SK-N-SH treated with all-trans-retinoic acid at 6 μM for 48 hours (cell line): ENCODE data around the gene RPGRIP1.
"Not testable (repeated sequence)": the region's sequence is repeated elsewhere in the genome, so short reads cannot be mapped to it uniquely, and the experiment has no call there.

Experiments
- ATAC-seq: fragments of 200-7000 bp; cut with Tn5 transposase; 3 replicates; pipeline ENCODE4 v1.9.1; 2020; ENCODE audit warnings: mild to moderate bottlenecking, moderate library complexity
- ARNTL ChIP-seq: fragments of 450-650 bp; formaldehyde crosslinking; IDR thresholded peaks from 2 replicates; pipeline ENCODE4 v1.5.0; 2020; ENCODE audit warnings: low read depth, mild to moderate bottlenecking, moderate library complexity, borderline replicate concordance
- CREB5 ChIP-seq: fragments of 250-450 bp; sonication (Bioruptor Pico); IDR thresholded peaks from 2 replicates; pipeline ENCODE4 v1.5.1; 2020; ENCODE audit warnings: low read depth, mild to moderate bottlenecking, moderate library complexity
- CSDC2 ChIP-seq: fragments of 250-450 bp; sonication (Bioruptor Pico); IDR thresholded peaks from 2 replicates; pipeline ENCODE4 v1.5.0; 2020; ENCODE audit warnings: mild to moderate bottlenecking, moderate library complexity
- CSRNP3 ChIP-seq: fragments of 250-450 bp; sonication (Bioruptor Pico); IDR thresholded peaks from 2 replicates; pipeline ENCODE4 v1.5.1; 2021; ENCODE audit warnings: mild to moderate bottlenecking, moderate library complexity
- ESRRG ChIP-seq: fragments of 250-450 bp; sonication (Bioruptor Pico); IDR thresholded peaks from 2 replicates; pipeline ENCODE4 v1.6.1; 2021; ENCODE audit warnings: mild to moderate bottlenecking
- GLIS3 ChIP-seq: fragments of 250-450 bp; sonication (Bioruptor Pico); IDR thresholded peaks from 2 replicates; pipeline ENCODE4 v1.5.0; 2020; ENCODE audit warnings: mild to moderate bottlenecking, moderate library complexity
- ISL1 ChIP-seq: fragments of 250-450 bp; sonication (Bioruptor Pico); IDR thresholded peaks from 2 replicates; pipeline ENCODE4 v2.1.2; 2022; ENCODE audit warnings: mild to moderate bottlenecking, moderate library complexity
- OSR1 ChIP-seq: fragments of 250-450 bp; sonication (Bioruptor Pico); IDR thresholded peaks from 2 replicates; pipeline ENCODE4 v1.8.0; 2022; ENCODE audit warnings: moderate library complexity, mild to moderate bottlenecking, inconsistent platforms
- PATZ1 ChIP-seq: fragments of 250-450 bp; sonication (Bioruptor Pico); IDR thresholded peaks from 2 replicates; pipeline ENCODE4 v1.8.0; 2020; ENCODE audit warnings: mild to moderate bottlenecking, moderate library complexity, borderline replicate concordance
- POU6F1 ChIP-seq: fragments of 250-450 bp; sonication (Bioruptor Pico); IDR thresholded peaks from 2 replicates; pipeline ENCODE4 v1.8.0; 2021; ENCODE audit warnings: low read depth, mild to moderate bottlenecking, moderate library complexity, borderline replicate concordance
- PPARA ChIP-seq: fragments of 250-450 bp; sonication (Bioruptor Pico); IDR thresholded peaks from 2 replicates; pipeline ENCODE4 v1.5.0; 2020; ENCODE audit warnings: mild to moderate bottlenecking, borderline replicate concordance
- RARB ChIP-seq: fragments of 250-450 bp; sonication (Bioruptor Pico); IDR thresholded peaks from 2 replicates; pipeline ENCODE4 v1.8.0; 2021; ENCODE audit warnings: mild to moderate bottlenecking, moderate library complexity
- SNAI2 ChIP-seq: fragments of 250-450 bp; sonication (Bioruptor Pico); IDR thresholded peaks from 2 replicates; pipeline ENCODE4 v1.5.0; 2020; ENCODE audit warnings: mild to moderate bottlenecking, moderate library complexity
- TCF4 ChIP-seq: fragments of 250-450 bp; sonication (Bioruptor Pico); IDR thresholded peaks from 2 replicates; pipeline ENCODE4 v1.8.0; 2021; ENCODE audit warnings: mild to moderate bottlenecking, moderate library complexity, borderline replicate concordance
- TOX ChIP-seq: fragments of 250-450 bp; sonication (Bioruptor Pico); IDR thresholded peaks from 2 replicates; pipeline ENCODE4 v1.8.0; 2021; ENCODE audit warnings: mild to moderate bottlenecking, moderate library complexity, borderline replicate concordance
- ZC3H10 ChIP-seq: fragments of 250-450 bp; sonication (Bioruptor Pico); IDR thresholded peaks from 2 replicates; pipeline ENCODE4 v1.5.1; 2021; ENCODE audit warnings: mild to moderate bottlenecking, moderate library complexity
- ZFP3 ChIP-seq: fragments of 250-450 bp; sonication (Bioruptor Pico); IDR thresholded peaks from 2 replicates; pipeline ENCODE4 v1.5.0; 2020; ENCODE audit warnings: mild to moderate bottlenecking, moderate library complexity
- ZFP30 ChIP-seq: fragments of 450-650 bp; formaldehyde crosslinking; IDR thresholded peaks from 2 replicates; pipeline ENCODE4 v1.5.0; 2022; ENCODE audit warnings: mild to moderate bottlenecking, moderate library complexity
- ZNF565 ChIP-seq: fragments of 450-650 bp; formaldehyde crosslinking; conservative IDR thresholded peaks from 2 replicates; pipeline ENCODE4 v1.5.0; 2020; ENCODE audit warnings: low read depth, mild to moderate bottlenecking, moderate library complexity
- ZNF70 ChIP-seq: fragments of 450-650 bp; formaldehyde crosslinking; IDR thresholded peaks from 2 replicates; pipeline ENCODE4 v1.5.0; 2020; ENCODE audit warnings: mild to moderate bottlenecking, moderate library complexity
- ZNF8 ChIP-seq: fragments of 450-650 bp; formaldehyde crosslinking; IDR thresholded peaks from 2 replicates; pipeline ENCODE4 v1.5.0; 2020; ENCODE audit warnings: mild to moderate bottlenecking, moderate library complexity

Gene RPGRIP1

GRCh38 chr14:21278632-21279031, 1.3 kb upstream of the RPGRIP1 start (continued):
- TF ChIP-seq ZNF565 (CRISPR knock-in tag), result no peak
- TF ChIP-seq GLIS3 (CRISPR knock-in tag), result no peak
- no peak for TF ChIP-seq CSDC2 (CRISPR knock-in tag)
- TF ChIP-seq RARB, result no peak

GRCh38 chr14:21281917-21282316, 2.0 kb downstream of the RPGRIP1 start:
- ATAC-seq, result not testable (repeated sequence)

- not testable (repeated sequence) for ATAC-seq
Measured at GRCh38 chr14:21286516-21286915, 6.6 kb downstream of the RPGRIP1 start.

GRCh38 chr14:21287168-21287567, 7.3 kb downstream of the RPGRIP1 start:
- TF ChIP-seq CREB5 (no peak), ZFP3 (CRISPR knock-in tag) (no peak), ZNF70 (CRISPR knock-in tag) (no peak), POU6F1 (CRISPR knock-in tag) (no peak), ZNF8 (CRISPR knock-in tag) (no peak), ISL1 (no peak), ZNF565 (CRISPR knock-in tag) (no peak), TCF4 (no peak), ZC3H10 (CRISPR knock-in tag) (no peak), ZFP30 (no peak), OSR1 (CRISPR knock-in tag) (no peak), TOX (no peak), SNAI2 (no peak)

GRCh38 chr14:21294026-21294425, 14.1 kb downstream of the RPGRIP1 start:
- not testable (repeated sequence) for ATAC-seq

More at GRCh38 chr14:21287168-21287567, 7.3 kb downstream of the RPGRIP1 start:
- no peak for ATAC-seq

- TF ChIP-seq TOX, result no peak
- no peak for TF ChIP-seq ZC3H10 (CRISPR knock-in tag)
- TF ChIP-seq ZFP3 (CRISPR knock-in tag), result no peak
- no peak for TF ChIP-seq OSR1 (CRISPR knock-in tag)
- TF ChIP-seq PPARA, result no peak
- no peak for TF ChIP-seq ISL1
- no peak for TF ChIP-seq ZFP30
- TF ChIP-seq ZNF70 (CRISPR knock-in tag), result no peak
- TF ChIP-seq ZNF565 (CRISPR knock-in tag), result no peak
- no peak for TF ChIP-seq CSRNP3 (CRISPR knock-in tag)
- TF ChIP-seq SNAI2, result no peak
- TF ChIP-seq ARNTL (CRISPR knock-in tag), result no peak
- no peak for TF ChIP-seq ESRRG (CRISPR knock-in tag)
- TF ChIP-seq PATZ1, result no peak
- no peak for TF ChIP-seq GLIS3 (CRISPR knock-in tag)
- ATAC-seq, result no peak
Measured at GRCh38 chr14:21298358-21298757, 18.5 kb downstream of the RPGRIP1 start.
